ENCODE data around the gene SPECC1. TPM values are rescaled to one million over a fixed set of nuclear protein-coding genes. Genes with fewer than 3 reads are reported as not detected.

SPECC1 gene
- total and polyA plus RNA-seq, 2 of the 4 experiments (the other 2 are of a cell fraction): 16.9 to 26.2 TPM

GRCh38 chr17:20187049-20187448 lies 177.9 kb downstream of the SPECC1 start:
- no peaks in the 10 kb centered on the region for H3K9me3 ChIP-seq (ENCODE audit: control insufficient read depth, insufficient read depth, low read length)
- H3K36me3 ChIP-seq (ENCODE audit: control insufficient read depth, insufficient read depth, low read length): no peaks in the 10 kb centered on the region
- WGBS, 2 experiments (ENCODE audit: extremely low coverage in 2 of 2, insufficient read length in 1 of 2): 40% methylated on average over 3 of the region's 4 CpGs; no CpG with 5 or more reads in 1 of the 2 experiments
- peak overlapping the region; percentile 80 for H3K4ac ChIP-seq (ENCODE audit: low read depth, low read length)
- H3K4me2 ChIP-seq (ENCODE audit: low read depth, low read length): no peak overlapping the region
- peaks cover 26 to 81% of the 10 kb centered on the region in 2 experiments for H3K79me1 ChIP-seq (ENCODE audit: low read depth in 1 of 2, low read length in 2 of 2)
- H3K14ac ChIP-seq (replicated peaks; ENCODE audit: low read depth, low read length): peak overlapping the region; percentile 57
- H3K27me3 ChIP-seq (ENCODE audit: control insufficient read depth, insufficient read depth, low read length): no peaks in the 10 kb centered on the region
- peak overlapping the region; percentile 87; the same call in 1 of the 2 replicates for H2AK5ac ChIP-seq (ENCODE audit: low read depth, low read length)
- BruUV-seq (replicated peaks): no TSS peak
- intact Hi-C loops (cut with micrococcal nuclease): loop anchor here (5.0 kb wide), 1 partner anchor 45 kb away; no protein-coding TSS in a partner anchor
- H3K9ac ChIP-seq (ENCODE audit: low read depth, low read length): no peak overlapping the region
- dilution Hi-C loops (cut with HindIII; ENCODE audit: low sequenced_read_pairs, unreplicated experiment): no loop called here
- H3K23ac ChIP-seq (ENCODE audit: low read depth, low read length): peak overlapping the region; percentile 32; the same call in 1 of the 2 replicates
- ChIA-PET POLR2A (ENCODE audit: unreplicated experiment) (no interaction called here), CTCF (interaction anchor here (2.2 kb wide), 1 partner anchor 10 kb away, joined by 4 read pairs; no protein-coding TSS in a partner anchor)
- H4K91ac ChIP-seq (ENCODE audit: insufficient read depth, low read depth, low read length): peak overlapping the region; percentile 74
- no peak overlapping the region for H2AK9ac ChIP-seq (replicated peaks; ENCODE audit: low read depth, low read length, poor library complexity)
- H3K4me3 ChIP-seq (ENCODE audit: insufficient read depth, low read depth, low read length): no peak overlapping the region
- no peak overlapping the region for H2AFZ ChIP-seq (replicated peaks; ENCODE audit: low read length, poor library complexity)
- H2BK120ac ChIP-seq (ENCODE audit: low read depth, low read length): peak overlapping the region; percentile 66
- peak overlapping the region in 1 of 2 experiments; percentile 45; a peak in 1 of 4 replicates for H4K8ac ChIP-seq (ENCODE audit: low read depth in 2 of 2, low read length in 2 of 2)
- peak overlapping the region; percentile 77 for H2BK20ac ChIP-seq (ENCODE audit: low read depth, low read length)
- H3K27ac ChIP-seq (ENCODE audit: insufficient read depth, low read length): peak overlapping the region; percentile 45; the same call in 1 of the 2 replicates
- TF ChIP-seq FOS (IDR thresholded peaks at IDR 0.05; ENCODE audit: low read depth, low read length): 0 out of 2 replicates have a peak, but pooled peaks have one; percentile 28
- TF ChIP-seq MAFK (IDR thresholded peaks at IDR 0.05; ENCODE audit: low read depth, low read length): peak; percentile 20; the same call in 1 of the 2 replicates
- TF ChIP-seq CEBPB (IDR thresholded peaks at IDR 0.05; ENCODE audit: low read depth, low read length): no peak
- TF ChIP-seq NFE2L2 (IDR thresholded peaks at IDR 0.05; ENCODE audit: low read depth, low read length): peak; percentile 68
- no peak for TF ChIP-seq RFX5 (IDR thresholded peaks at IDR 0.05; ENCODE audit: low read depth, low read length)
- TF ChIP-seq RCOR1 (IDR thresholded peaks at IDR 0.05; ENCODE audit: insufficient replicate concordance, low read length): no peak
- peak overlapping the region; percentile 55 for H2BK5ac ChIP-seq (ENCODE audit: low read depth, low read length, poor library complexity, severe bottlenecking)
- peak overlapping the region; percentile 80 for H2BK15ac ChIP-seq (ENCODE audit: low read depth, low read length)
- peaks cover 28% of the 10 kb centered on the region for H3K4me1 ChIP-seq (ENCODE audit: control insufficient read depth, insufficient read depth, low read length)
- in situ Hi-C loops (cut with MboI; ENCODE audit: low sequenced_read_pairs): no loop called here
- peak overlapping the region; percentile 13; the same call in 1 of the 2 replicates for H3K56ac ChIP-seq (ENCODE audit: extremely low read depth, insufficient read depth, low read length)
- DNase-seq: peak; percentile 68
- H3K9me1 ChIP-seq (ENCODE audit: insufficient read depth, low read length): peaks cover 30% of the 10 kb centered on the region
- peak overlapping the region; percentile 43 for H4K5ac ChIP-seq (ENCODE audit: low read depth, low read length)
- peak; percentile 58 for ATAC-seq (ENCODE audit: low read depth)
- peak overlapping the region; percentile 39 for H3K18ac ChIP-seq (ENCODE audit: low read depth, low read length)
- H4K20me1 ChIP-seq (ENCODE audit: insufficient read depth, low read length): peaks cover 10% of the 10 kb centered on the region

Data from IMR-90 (cell line).